Measurements from ENCODE around the gene SYNDIG1. TPM values are rescaled to one million over a fixed set of nuclear protein-coding genes. Genes with fewer than 3 reads are reported as not detected.

Gene SYNDIG1
- total and polyA plus RNA-seq, 9 of the 15 experiments (the other 6 are each of a cell fraction or from before 2014, with no cell fraction given), result not detected

GRCh38 chr20:24603454-24603853 is 134.0 kb downstream of the SYNDIG1 start:
- Histone ChIP-seq H3K36me3 (ENCODE audit: control insufficient read depth, insufficient read depth, low read length) (no peaks in the 10 kb centered on the region), H3K9me1 (ENCODE audit: control insufficient read depth, insufficient read depth, low read length) (no peaks in the 10 kb centered on the region), H3K27me3 (ENCODE audit: control insufficient read depth in 2 of 2, insufficient read depth in 2 of 2, low read length in 2 of 2) (no peaks in the 10 kb centered on the region), H3K4me2 (ENCODE audit: insufficient read depth, low read length) (no peak overlapping the region), H2AFZ (ENCODE audit: low read depth, low read length) (no peak overlapping the region), H3K9me3 (replicated peaks; ENCODE audit: control insufficient read depth, insufficient read depth, low read depth, low read length) (no peaks in the 10 kb centered on the region), H3K9ac (ENCODE audit: insufficient read depth in 1 of 2, low read depth in 2 of 2, low read length in 2 of 2) (no peak overlapping the region), H3K4me1 (replicated peaks in 1 of 2; ENCODE audit: control insufficient read depth in 2 of 2, insufficient read depth in 2 of 2, low read length in 2 of 2) (no peaks in the 10 kb centered on the region), H3K79me2 (ENCODE audit: control insufficient read depth, insufficient read depth, low read length) (no peaks in the 10 kb centered on the region), H3K27ac (ENCODE audit: extremely low read depth, low read depth, low read length) (no peak overlapping the region), H4K20me1 (replicated peaks; ENCODE audit: control insufficient read depth, insufficient read depth, low read length) (no peaks in the 10 kb centered on the region), H3K4me3 (no peak overlapping the region)
- BruUV-seq (replicated peaks), result no TSS peak
- DNase-seq (ENCODE audit: extremely low read depth in 1 of 4, low spot score in 3 of 4), result no peak
- FAIRE-seq, result no peak
- in situ Hi-C loops (cut with MboI) (no loop called here), intact Hi-C loops (cut with micrococcal nuclease) (no loop called here)
- WGBS (ENCODE audit: insufficient coverage, low coverage, missing lambda C conversion rate), result 0% methylated on average over 8 of the region's 8 CpGs
- ChIA-PET CTCF (ENCODE audit: low intra/inter-chr PET ratio) (no interaction called here), POLR2A (no interaction called here)
- ATAC-seq, result no peak
- no peak for TF ChIP-seq ZNF766 (CRISPR knock-in tag; conservative IDR thresholded peaks at IDR 0.05)
- no peak for TF ChIP-seq U2AF2 (optimal IDR thresholded peaks at IDR 0.05; ENCODE audit: low read depth, low read length)
- TF ChIP-seq ZKSCAN3 (CRISPR knock-in tag; IDR thresholded peaks at IDR 0.05), result no peak
- no peak for TF ChIP-seq ZNF76 (CRISPR knock-in tag; IDR thresholded peaks at IDR 0.05; ENCODE audit: borderline replicate concordance)
- TF ChIP-seq, protein P1, sequence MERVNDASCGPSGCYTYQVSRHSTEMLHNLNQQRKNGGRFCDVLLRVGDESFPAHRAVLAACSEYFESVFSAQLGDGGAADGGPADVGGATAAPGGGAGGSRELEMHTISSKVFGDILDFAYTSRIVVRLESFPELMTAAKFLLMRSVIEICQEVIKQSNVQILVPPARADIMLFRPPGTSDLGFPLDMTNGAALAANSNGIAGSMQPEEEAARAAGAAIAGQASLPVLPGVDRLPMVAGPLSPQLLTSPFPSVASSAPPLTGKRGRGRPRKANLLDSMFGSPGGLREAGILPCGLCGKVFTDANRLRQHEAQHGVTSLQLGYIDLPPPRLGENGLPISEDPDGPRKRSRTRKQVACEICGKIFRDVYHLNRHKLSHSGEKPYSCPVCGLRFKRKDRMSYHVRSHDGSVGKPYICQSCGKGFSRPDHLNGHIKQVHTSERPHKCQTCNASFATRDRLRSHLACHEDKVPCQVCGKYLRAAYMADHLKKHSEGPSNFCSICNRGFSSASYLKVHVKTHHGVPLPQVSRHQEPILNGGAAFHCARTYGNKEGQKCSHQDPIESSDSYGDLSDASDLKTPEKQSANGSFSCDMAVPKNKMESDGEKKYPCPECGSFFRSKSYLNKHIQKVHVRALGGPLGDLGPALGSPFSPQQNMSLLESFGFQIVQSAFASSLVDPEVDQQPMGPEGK (CRISPR knock-in tag; IDR thresholded peaks at IDR 0.05; ENCODE audit: borderline replicate concordance), result no peak
- TF ChIP-seq, protein P2, sequence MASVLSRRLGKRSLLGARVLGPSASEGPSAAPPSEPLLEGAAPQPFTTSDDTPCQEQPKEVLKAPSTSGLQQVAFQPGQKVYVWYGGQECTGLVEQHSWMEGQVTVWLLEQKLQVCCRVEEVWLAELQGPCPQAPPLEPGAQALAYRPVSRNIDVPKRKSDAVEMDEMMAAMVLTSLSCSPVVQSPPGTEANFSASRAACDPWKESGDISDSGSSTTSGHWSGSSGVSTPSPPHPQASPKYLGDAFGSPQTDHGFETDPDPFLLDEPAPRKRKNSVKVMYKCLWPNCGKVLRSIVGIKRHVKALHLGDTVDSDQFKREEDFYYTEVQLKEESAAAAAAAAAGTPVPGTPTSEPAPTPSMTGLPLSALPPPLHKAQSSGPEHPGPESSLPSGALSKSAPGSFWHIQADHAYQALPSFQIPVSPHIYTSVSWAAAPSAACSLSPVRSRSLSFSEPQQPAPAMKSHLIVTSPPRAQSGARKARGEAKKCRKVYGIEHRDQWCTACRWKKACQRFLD (CRISPR knock-in tag; IDR thresholded peaks at IDR 0.05), result no peak
- no peak for TF ChIP-seq MIER1 (IDR thresholded peaks at IDR 0.05; ENCODE audit: low read depth)
- TF ChIP-seq XRCC4 (IDR thresholded peaks at IDR 0.05; ENCODE audit: extremely low read depth, insufficient read depth, insufficient read length), result no peak
- TF ChIP-seq BCLAF1 (IDR thresholded peaks at IDR 0.05; ENCODE audit: borderline replicate concordance in 1 of 2, control insufficient read depth in 1 of 2, low read depth in 2 of 2, low read length in 1 of 2), result no peak
- TF ChIP-seq NR3C1 (CRISPR knock-in tag; IDR thresholded peaks at IDR 0.05), result no peak
- TF ChIP-seq ZNF277 (CRISPR knock-in tag; IDR thresholded peaks at IDR 0.05; ENCODE audit: borderline replicate concordance), result no peak
- TF ChIP-seq GTF2E2 (tag; IDR thresholded peaks at IDR 0.05), result no peak
- TF ChIP-seq PREB (CRISPR knock-in tag; IDR thresholded peaks at IDR 0.05), result no peak
- TF ChIP-seq ESRRB (CRISPR knock-in tag; IDR thresholded peaks at IDR 0.05; ENCODE audit: borderline replicate concordance), result no peak
